Endothelial cell of umbilical vein (primary cell): ENCODE results near the gene SH3BGRL2. TPM values are rescaled to one million over a fixed set of nuclear protein-coding genes. Genes with fewer than 3 reads are reported as not detected.

Experiments used
- BruUV-seq: library from RNA; stranded (reverse); fragments of 400-500 nt; replicated peaks from 2 replicates; lab custom pipeline; 2021; lab: Mats Ljungman, UMichigan
- CTCF ChIA-PET: fragments of 300-600, 350-600 bp; sonication (Branson Sonifier 250); formaldehyde crosslinking; loops from one replicate; lab custom pipeline; 2021; ENCODE audit warnings: antibody characterized with exemption, inconsistent platforms; lab: Charles Lee
- POLR2A ChIA-PET: fragments of 300-600, 350-600 bp; sonication (Branson Sonifier 250); formaldehyde crosslinking; loops from one replicate; lab custom pipeline; 2021; ENCODE audit warnings: antibody characterized with exemption, inconsistent platforms; lab: Charles Lee
- DNase-seq: peaks from one replicate; pipeline ENCODE4 v3.0.0-alpha.2; 2011; ENCODE audit warnings: low read depth, low spot score
- FAIRE-seq: peaks from 2 replicates; lab custom pipeline; 2011; peaks lifted over from hg19 to GRCh38; lab: Jason Lieb, UNC
- H2AFZ ChIP-seq: 2 replicates; pipeline ENCODE4 v1.6.0; 2012; ENCODE audit warnings: low read depth, low read length, control low read depth, inconsistent platforms
- H3K27ac ChIP-seq: 2 replicates; pipeline ENCODE4 v1.5.1; 2011; ENCODE audit warnings: low read depth, mild to moderate bottlenecking, control low read depth, low read length, moderate library complexity; ENCODE audit not compliant: insufficient read depth
- H3K27me3 ChIP-seq, 2 experiments: 2 replicates each; pipeline versions ENCODE4 v1.6.0 to v1.6.1; 2011; ENCODE audit warnings: low read length in 2 of 2, mixed read lengths in 1 of 2; ENCODE audit not compliant: control insufficient read depth in 2 of 2, insufficient read depth in 2 of 2
- H3K36me3 ChIP-seq, 2 experiments: 2 replicates in 1 of 2; 3 replicates in 1 of 2; pipeline ENCODE4 v1.5.1; 2011; ENCODE audit warnings: low read length in 2 of 2, mild to moderate bottlenecking in 1 of 2, moderate library complexity in 1 of 2; ENCODE audit not compliant: control insufficient read depth in 2 of 2, insufficient read depth in 2 of 2; ENCODE audit errors: extremely low read depth in 1 of 2
- H3K4me1 ChIP-seq: 3 replicates; pipeline ENCODE4 v1.5.1; 2011; ENCODE audit warnings: mild to moderate bottlenecking, low read length; ENCODE audit not compliant: control insufficient read depth, insufficient read depth; ENCODE audit errors: extremely low read depth
- H3K4me2 ChIP-seq: 2 replicates; pipeline ENCODE4 v1.6.1; 2011; ENCODE audit warnings: low read length, control low read depth, mixed read lengths; ENCODE audit not compliant: insufficient read depth
- H3K4me3 ChIP-seq, 3 experiments: fragments of 200-600 bp in 1 of 3; sonication (generic), shearing (Covaris generic) in 1 of 3; replicated peaks in 1 of 3; 2 replicates each; pipeline ENCODE4 v1.5.1; 2011 to 2016; ENCODE audit warnings: control low read depth in 3 of 3, low read length in 3 of 3, mild to moderate bottlenecking in 2 of 3, inconsistent platforms in 1 of 3, low read depth in 1 of 3, moderate library complexity in 1 of 3; ENCODE audit not compliant: insufficient read depth in 1 of 3
- H3K79me2 ChIP-seq: 2 replicates; pipeline ENCODE4 v1.6.0; 2012; ENCODE audit warnings: low read length, inconsistent platforms; ENCODE audit not compliant: control insufficient read depth, insufficient read depth
- H3K9ac ChIP-seq: replicated peaks from 2 replicates; pipeline ENCODE3; 2011; ENCODE audit warnings: low read length, control low read depth; ENCODE audit not compliant: insufficient read depth; ENCODE audit errors: extremely low read depth
- H3K9me1 ChIP-seq: replicated peaks from 3 replicates; pipeline ENCODE4 v1.6.0; 2011; ENCODE audit warnings: mild to moderate bottlenecking, low read length; ENCODE audit not compliant: control insufficient read depth, insufficient read depth; ENCODE audit errors: extremely low read depth
- H3K9me3 ChIP-seq: replicated peaks from 2 replicates; pipeline ENCODE4 v1.5.1; 2012; ENCODE audit warnings: low read length, inconsistent platforms; ENCODE audit not compliant: control insufficient read depth, insufficient read depth
- H4K20me1 ChIP-seq: replicated peaks from 2 replicates; pipeline ENCODE3; 2011; ENCODE audit warnings: mild to moderate bottlenecking, low read length; ENCODE audit not compliant: control insufficient read depth, insufficient read depth; ENCODE audit errors: extremely low read depth
- EZH2 ChIP-seq: IDR thresholded peaks from 2 replicates; pipeline ENCODE4 v1.6.1; 2012; ENCODE audit warnings: borderline replicate concordance, low read depth, mild to moderate bottlenecking, moderate library complexity, low read length, inconsistent platforms; ENCODE audit not compliant: severe bottlenecking
- FOS ChIP-seq: IDR thresholded peaks from 2 replicates; pipeline ENCODE4 v1.6.1; 2011; ENCODE audit warnings: mild to moderate bottlenecking, low read length, moderate library complexity, borderline replicate concordance; ENCODE audit not compliant: insufficient read depth
- GATA2 ChIP-seq: IDR thresholded peaks from 2 replicates; pipeline ENCODE4 v1.7.0; 2011; ENCODE audit warnings: low read depth, mild to moderate bottlenecking, moderate library complexity, mixed read lengths, low read length; ENCODE audit not compliant: insufficient read length, insufficient read depth
- JUN ChIP-seq: IDR thresholded peaks from 2 replicates; pipeline ENCODE4 v1.6.1; 2011; ENCODE audit warnings: borderline replicate concordance, low read depth; ENCODE audit not compliant: insufficient read length, insufficient read depth
- MAX ChIP-seq: IDR thresholded peaks from 2 replicates; pipeline ENCODE4 v1.6.1; 2011; ENCODE audit not compliant: insufficient read depth, insufficient read length
- MYC ChIP-seq: IDR thresholded peaks from one replicate; pipeline ENCODE4 v1.6.1; 2011; ENCODE audit warnings: mild to moderate bottlenecking, low read depth, low read length
- POLR2A ChIP-seq: IDR thresholded peaks from 2 replicates; pipeline ENCODE4 v1.6.1; 2012; ENCODE audit warnings: low read depth, mild to moderate bottlenecking, control low read depth, low read length
- POLR2AphosphoS5 ChIP-seq: IDR thresholded peaks from 2 replicates; pipeline ENCODE4 v1.6.1; 2012; ENCODE audit warnings: low read depth, mild to moderate bottlenecking, control low read depth, low read length, moderate library complexity; ENCODE audit not compliant: insufficient read depth
- dilution Hi-C: fragments of 300-500 bp; cut with MboI; formaldehyde crosslinking; loops from one replicate; pipeline ENCODE4 v1.15.0; 2019; ENCODE audit warnings: low sequenced_read_pairs; ENCODE audit not compliant: extremely low pct_ligation_motif_present
- intact Hi-C: fragments of 100-400 bp; cut with micrococcal nuclease; formaldehyde crosslinking; loops from one replicate; pipeline ENCODE4 v1.10.0; 2022
- polyA plus RNA-seq, 4 experiments: library from polyadenylated mRNA; depleted of rRNA in 3 of 4; stranded (reverse) in 3 of 4; unstranded in 1 of 4; fragments of >200 nt; gene quantifications; 2 replicates each; pipeline versions ENCODE4 v1.2.1 to v1.2.3, GENCODE V29; 2011 to 2012; ENCODE audit warnings: missing spikeins in 1 of 4
- total RNA-seq: library from RNA; stranded (reverse); gene quantifications from 2 replicates; pipeline ENCODE4 v1.2.3, GENCODE V29; 2021
- TF ChIP-seq, protein P1 (sequence below), 2 donors: IDR thresholded peaks; 1 replicate in 1 of 2; 2 replicates in 1 of 2; pipeline ENCODE4 v1.5.1; 2011; ENCODE audit warnings: low read length in 2 of 2, mild to moderate bottlenecking in 2 of 2, moderate library complexity in 2 of 2, control low read depth in 1 of 2, inconsistent platforms in 1 of 2, low read depth in 1 of 2; ENCODE audit not compliant: insufficient read depth in 1 of 2; ENCODE audit errors: extremely low read depth in 1 of 2

SH3BGRL2 gene
- total and polyA plus RNA-seq, 2 donors (not counting 3 experiments of a cell fraction or from before 2014, with no cell fraction given): 3.2 to 10.7 TPM

DNA sequence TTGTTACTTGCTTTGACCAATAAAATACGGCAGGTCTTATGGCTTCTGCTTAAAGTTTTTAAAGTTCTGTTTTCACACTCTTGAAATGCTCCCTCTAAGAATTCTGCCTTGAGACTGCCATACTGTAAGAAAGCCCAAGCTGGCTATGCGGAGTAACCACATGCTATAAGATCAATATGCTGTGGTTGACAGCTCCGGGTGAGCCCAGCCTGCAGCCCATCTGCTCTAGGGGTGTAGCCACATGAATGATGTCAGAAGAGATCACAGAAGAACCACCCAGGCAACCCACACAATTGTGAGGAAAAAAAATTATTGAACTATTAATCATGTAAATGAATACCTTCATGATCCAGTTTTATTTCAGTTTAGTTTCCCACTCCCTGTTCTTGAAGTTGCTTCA lies 26.1 kb upstream of the SH3BGRL2 start:
- no peak for TF ChIP-seq POLR2A
- TF ChIP-seq GATA2: no peak
- no peak for TF ChIP-seq EZH2
- no peak for TF ChIP-seq MAX
- no peak for TF ChIP-seq POLR2AphosphoS5
- TF ChIP-seq, protein P1, sequence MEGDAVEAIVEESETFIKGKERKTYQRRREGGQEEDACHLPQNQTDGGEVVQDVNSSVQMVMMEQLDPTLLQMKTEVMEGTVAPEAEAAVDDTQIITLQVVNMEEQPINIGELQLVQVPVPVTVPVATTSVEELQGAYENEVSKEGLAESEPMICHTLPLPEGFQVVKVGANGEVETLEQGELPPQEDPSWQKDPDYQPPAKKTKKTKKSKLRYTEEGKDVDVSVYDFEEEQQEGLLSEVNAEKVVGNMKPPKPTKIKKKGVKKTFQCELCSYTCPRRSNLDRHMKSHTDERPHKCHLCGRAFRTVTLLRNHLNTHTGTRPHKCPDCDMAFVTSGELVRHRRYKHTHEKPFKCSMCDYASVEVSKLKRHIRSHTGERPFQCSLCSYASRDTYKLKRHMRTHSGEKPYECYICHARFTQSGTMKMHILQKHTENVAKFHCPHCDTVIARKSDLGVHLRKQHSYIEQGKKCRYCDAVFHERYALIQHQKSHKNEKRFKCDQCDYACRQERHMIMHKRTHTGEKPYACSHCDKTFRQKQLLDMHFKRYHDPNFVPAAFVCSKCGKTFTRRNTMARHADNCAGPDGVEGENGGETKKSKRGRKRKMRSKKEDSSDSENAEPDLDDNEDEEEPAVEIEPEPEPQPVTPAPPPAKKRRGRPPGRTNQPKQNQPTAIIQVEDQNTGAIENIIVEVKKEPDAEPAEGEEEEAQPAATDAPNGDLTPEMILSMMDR (IDR thresholded peaks at IDR 0.05; ENCODE audit: extremely low read depth in 1 of 2, insufficient read depth in 1 of 2, low read depth in 1 of 2, low read length in 2 of 2): no peak
- no peak for TF ChIP-seq JUN
- TF ChIP-seq FOS: no peak
- TF ChIP-seq MYC: no peak
- DNase-seq (no peak), FAIRE-seq (no peak)
- no peaks in the 10 kb centered on the region for H3K36me3 ChIP-seq
- CTCF ChIA-PET: no interaction called here
- intact Hi-C loops (no loop called here), dilution Hi-C loops (no loop called here)
- H3K79me2 ChIP-seq: no peaks in the 10 kb centered on the region
- peaks cover 8% of the 10 kb centered on the region for H3K4me1 ChIP-seq
- no TSS peak for BruUV-seq
- no peaks in the 10 kb centered on the region for H3K9me1 ChIP-seq
- no peak overlapping the region for H3K4me2 ChIP-seq
- no peaks in the 10 kb centered on the region for H3K9me3 ChIP-seq
- H2AFZ ChIP-seq: no peak overlapping the region
- no peaks in the 10 kb centered on the region for H3K27me3 ChIP-seq
- POLR2A ChIA-PET: no interaction called here
- no peak overlapping the region for H3K9ac ChIP-seq
- no peak overlapping the region for H3K27ac ChIP-seq
- no peaks in the 10 kb centered on the region for H4K20me1 ChIP-seq
- no peak overlapping the region for H3K4me3 ChIP-seq
